HS-27A (cell line): Measurements from ENCODE around the gene TNS1.

Source experiments
- DNase-seq: peaks from one replicate; pipeline ENCODE4 v3.0.0-alpha.2; 2012; ENCODE audit warnings: low read depth, missing footprints

Gene TNS1

DNA sequence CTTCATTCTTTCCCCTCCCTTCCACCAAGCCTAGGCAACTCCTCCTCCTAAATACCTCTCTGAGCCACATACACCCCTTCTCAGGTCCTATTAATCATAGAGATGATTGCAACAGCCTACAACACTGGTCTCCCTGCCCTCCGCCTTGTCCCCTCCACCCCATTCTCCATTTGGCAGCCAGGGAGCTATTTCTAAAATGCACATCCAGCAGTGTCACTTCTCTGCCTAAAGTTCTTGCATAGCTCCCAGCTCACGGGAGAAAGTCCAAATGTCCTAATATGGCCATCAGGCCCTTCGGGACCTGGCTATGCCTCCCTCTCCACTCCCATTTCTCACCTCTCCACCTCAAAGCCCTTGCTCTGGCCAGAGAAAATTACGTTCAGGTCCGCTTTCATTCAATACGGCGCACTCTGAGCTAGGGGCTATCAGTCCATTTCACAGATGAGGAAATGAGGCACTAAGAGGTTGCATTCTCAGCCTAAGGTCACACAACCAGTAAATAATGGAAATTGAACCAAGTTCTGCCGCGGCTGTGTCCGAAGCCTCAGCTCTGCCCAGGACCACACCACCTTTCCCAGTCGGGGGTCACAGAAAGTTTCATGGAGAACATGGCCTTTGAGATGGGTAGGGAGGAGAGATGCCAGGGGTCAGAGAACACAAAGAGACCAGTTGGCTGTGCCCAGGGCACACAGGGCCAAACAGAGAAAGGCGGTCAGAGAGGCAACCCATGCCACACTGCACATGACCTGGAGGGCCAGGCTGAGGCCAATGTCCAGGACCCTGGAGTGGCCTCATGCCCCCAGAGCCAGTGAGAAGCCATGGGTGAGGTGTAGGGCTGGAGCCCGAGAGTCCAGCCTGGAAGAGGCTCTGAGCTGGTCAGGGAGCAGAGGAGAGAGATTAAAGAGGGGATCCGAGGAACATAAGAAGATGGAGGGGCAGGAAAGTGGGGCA lies 72.8 kb downstream of the TNS1 start:
- no peak for DNase-seq

DNA sequence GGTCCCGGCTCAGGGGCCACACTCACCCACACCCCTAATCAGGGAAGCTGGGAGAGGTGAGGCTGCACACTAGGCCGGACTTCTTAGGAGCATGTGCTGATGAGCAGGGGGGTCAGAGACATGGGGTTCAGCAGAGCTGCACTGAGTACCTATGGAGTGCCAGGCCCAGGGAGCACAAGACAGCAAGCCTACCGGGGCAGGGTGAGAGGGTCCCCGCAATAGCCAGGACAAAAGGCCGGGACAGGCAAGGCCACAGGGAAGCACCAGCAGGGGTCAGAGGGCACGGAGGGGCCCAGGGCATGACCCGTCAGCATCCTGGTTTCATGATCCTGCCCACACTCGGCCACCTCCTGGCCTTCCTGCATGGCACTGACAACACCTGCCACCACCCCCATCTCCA lies 73.5 kb downstream of the TNS1 start:
- DNase-seq: no peak

GRCh38 chr2:217928324-217929181 lies 74.2 kb downstream of the TNS1 start:
- no peak for DNase-seq

- DNase-seq: no peak
These were observed 75.0 kb downstream of the TNS1 start for GRCh38 chr2:217927601-217928323.

- DNase-seq: no peak
These were observed 76.0 kb downstream of the TNS1 start for GRCh38 chr2:217926801-217927200.

DNA sequence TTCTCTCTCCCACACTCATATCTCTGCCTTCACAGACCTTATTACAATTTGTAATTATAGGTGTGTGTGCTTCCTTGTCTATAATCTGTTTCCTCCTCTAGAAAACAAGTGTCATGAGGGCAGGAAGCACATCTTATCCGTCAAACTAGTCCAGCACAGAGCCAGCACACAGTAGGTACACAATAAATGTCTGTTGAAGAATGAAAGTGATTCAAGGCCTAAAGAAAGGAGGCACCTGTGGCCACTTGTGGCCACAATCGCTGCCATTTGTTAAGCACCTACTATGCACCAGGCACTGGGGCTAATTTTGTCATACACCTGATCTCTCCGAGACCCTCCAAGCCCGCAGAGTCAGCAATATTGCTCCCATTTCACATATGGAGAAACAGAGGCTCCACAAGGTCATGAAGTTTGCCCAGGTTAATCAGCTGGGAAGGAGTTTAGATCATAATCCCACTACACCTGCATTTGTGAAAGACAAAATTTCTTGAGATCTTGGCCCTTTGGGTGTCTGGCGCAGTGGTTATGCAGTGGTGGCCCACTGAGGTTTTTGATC lies 78.4 kb downstream of the TNS1 start:
- no peak for DNase-seq

DNA sequence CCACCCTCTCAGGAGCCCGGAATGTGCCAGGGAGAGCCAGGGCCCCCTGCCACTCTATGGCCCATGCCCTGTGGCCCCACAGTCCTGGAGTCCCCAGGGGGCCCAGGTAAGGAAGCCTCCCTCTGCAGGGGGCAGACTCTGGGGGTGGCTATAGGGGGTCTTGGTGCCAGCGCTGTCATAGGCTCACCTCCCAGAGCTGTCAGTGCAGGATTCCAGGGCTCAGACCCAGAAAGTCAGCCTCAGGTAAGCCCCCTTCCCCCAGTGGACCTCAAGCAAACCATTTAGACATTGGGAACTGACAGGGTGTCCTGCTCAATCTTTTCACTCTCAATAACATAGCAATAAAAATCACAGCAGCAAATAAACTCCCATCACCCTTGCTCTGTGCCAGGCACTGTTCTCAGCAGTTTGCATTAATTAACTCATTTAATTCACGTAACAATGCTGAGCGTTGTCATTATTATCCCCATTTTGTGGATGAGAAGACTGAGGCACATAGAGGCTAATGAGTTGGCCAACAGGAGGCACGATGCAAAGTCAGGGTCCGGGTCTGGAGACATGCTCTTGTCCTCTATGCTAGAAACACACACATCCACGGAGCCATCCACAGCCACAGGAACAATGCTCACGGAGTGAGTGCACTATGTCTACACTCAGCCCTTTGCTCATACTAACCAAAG lies 79.6 kb downstream of the TNS1 start:
- DNase-seq: no peak

- no peak for DNase-seq
These were observed 80.4 kb downstream of the TNS1 start for GRCh38 chr2:217922101-217923006.

- DNase-seq: no peak
These were observed 81.8 kb downstream of the TNS1 start for GRCh38 chr2:217920879-217921603.

- peak; percentile 57 for DNase-seq
These were observed 82.9 kb downstream of the TNS1 start for GRCh38 chr2:217919781-217920351.

DNA sequence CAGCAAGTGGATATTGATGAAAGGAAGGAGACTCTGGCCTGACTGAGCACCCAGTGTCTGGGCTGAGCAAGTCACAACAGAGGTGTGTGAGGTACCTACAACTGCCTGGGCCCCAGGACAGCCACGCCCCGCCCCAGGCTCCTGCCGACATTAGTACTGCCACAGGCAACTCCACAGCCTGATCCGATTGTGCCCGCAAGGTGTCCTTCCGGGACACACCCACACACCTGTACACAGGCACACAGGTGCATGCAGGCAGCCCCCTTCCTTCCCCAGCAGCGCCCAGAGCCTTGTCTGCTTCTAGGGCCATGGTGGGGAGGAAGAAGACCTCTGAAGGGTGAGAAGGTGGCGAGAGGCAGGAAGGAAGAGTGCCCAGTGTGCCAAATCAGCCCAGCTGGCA lies 83.6 kb downstream of the TNS1 start:
- DNase-seq: no peak

- DNase-seq: no peak
These were observed 84.3 kb downstream of the TNS1 start for GRCh38 chr2:217918308-217919024.

GRCh38 chr2:217916504-217917254 lies 86.1 kb downstream of the TNS1 start:
- no peak for DNase-seq

DNA sequence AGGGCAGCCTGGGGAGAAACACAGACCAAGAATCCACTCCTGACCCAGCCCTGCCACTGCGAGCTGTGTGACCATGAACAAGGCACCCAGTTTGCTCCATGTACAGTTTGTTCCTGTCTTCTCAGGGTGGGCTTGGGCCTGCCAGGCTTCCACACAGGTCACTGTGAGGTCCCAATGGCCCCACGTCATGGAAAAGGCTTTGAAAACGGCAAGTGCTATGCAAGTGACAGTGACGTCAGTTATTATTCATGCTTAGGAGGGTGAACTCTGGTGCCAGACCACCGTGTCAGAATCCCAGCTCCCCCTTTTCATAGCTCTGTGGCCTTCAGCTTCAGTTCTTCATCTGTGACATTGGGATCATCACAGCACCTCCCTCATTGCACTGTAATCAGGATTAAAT lies 87.1 kb downstream of the TNS1 start:
- DNase-seq: no peak

GRCh38 chr2:217914878-217915277 lies 87.9 kb downstream of the TNS1 start:
- DNase-seq: no peak

DNA sequence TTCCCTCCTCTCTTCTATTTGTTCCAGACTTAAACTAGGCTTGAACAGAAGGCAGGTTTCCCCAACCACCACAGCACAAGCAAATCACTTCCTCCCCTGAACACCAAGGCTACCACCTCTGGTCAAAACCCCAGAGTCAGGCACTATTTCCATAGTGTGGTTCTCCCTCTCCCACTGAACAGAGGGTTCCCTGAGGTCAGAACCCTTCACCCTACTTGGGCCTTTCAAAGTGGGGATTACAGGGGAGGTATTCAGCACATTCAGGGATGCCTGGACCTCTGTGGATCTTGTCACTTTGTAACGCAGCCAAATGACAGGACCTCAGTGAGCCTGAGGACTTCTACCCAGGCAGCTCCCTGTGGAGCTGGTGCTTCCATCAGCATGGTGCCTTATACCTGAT lies 88.7 kb downstream of the TNS1 start:
- no peak for DNase-seq

- no peak for DNase-seq
These were observed 89.4 kb downstream of the TNS1 start for GRCh38 chr2:217913436-217913835.
